Transverse colon (tissue), 4 donors: ENCODE results near the gene ZNF462. TPM values are rescaled to one million over a fixed set of nuclear protein-coding genes. Genes with fewer than 3 reads are reported as not detected.

Experiments used
- DNase-seq: peaks from one replicate; pipeline ENCODE4 v3.0.0-alpha.2; 2019
- H3K27ac ChIP-seq, 4 donors: fragments of 200-600 bp; sonication (generic); 2 replicates each; pipeline ENCODE4 v1.5.1; 2016 to 2018; ENCODE audit warnings: inconsistent platforms in 4 of 4
- H3K27me3 ChIP-seq: fragments of 200-600 bp; sonication (generic); 2 replicates; pipeline ENCODE4 v1.5.1; 2017; ENCODE audit warnings: inconsistent platforms
- H3K36me3 ChIP-seq, 4 donors: fragments of 200-600 bp; sonication (generic); 2 replicates each; pipeline ENCODE4 v1.5.1; 2017 to 2019; ENCODE audit warnings: inconsistent platforms in 4 of 4
- H3K4me1 ChIP-seq, 4 donors: fragments of 200-600 bp; sonication (generic); 2 replicates each; pipeline ENCODE4 v1.5.1; 2017 to 2020; ENCODE audit warnings: inconsistent platforms in 4 of 4
- H3K4me3 ChIP-seq, 4 donors: fragments of 200-600 bp; sonication (generic); 1 replicate in 1 of 4; 2 replicates in 3 of 4; pipeline versions ENCODE4 v1.5.1 to v1.6.1; 2017 to 2019; ENCODE audit warnings: inconsistent platforms in 4 of 4
- H3K9me3 ChIP-seq, 2 donors: fragments of 200-600 bp; sonication (generic); 2 replicates each; pipeline ENCODE4 v1.5.1; 2017 to 2019; ENCODE audit warnings: inconsistent platforms in 2 of 2
- EP300 ChIP-seq: sonication (generic); formaldehyde crosslinking; IDR thresholded peaks from one replicate; pipeline ENCODE4 v1.6.1; 2017; ENCODE audit warnings: antibody characterized with exemption, low read depth
- POLR2A ChIP-seq: fragments of 450-650 bp; IDR thresholded peaks from one replicate; pipeline ENCODE4 v1.6.1; 2016; ENCODE audit warnings: antibody characterized with exemption, mild to moderate bottlenecking, moderate library complexity
- POLR2AphosphoS5 ChIP-seq, 3 donors: sonication (generic); formaldehyde crosslinking; IDR thresholded peaks; one replicate each; pipeline ENCODE4 v1.6.1; 2016; ENCODE audit warnings: antibody characterized with exemption in 3 of 3
- WGBS, 2 donors: methylation state at CpG; one replicate each; pipeline ENCODE4 v1.1.5; 2018; ENCODE audit warnings: low coverage in 1 of 2; 5-methylcytosine and 5-hydroxymethylcytosine counted together
- in situ Hi-C, 4 donors: fragments of 200-750 bp; cut with MboI; loops; one replicate each; pipeline versions ENCODE4 v1.15.0 to v1.15.1; 2017; ENCODE audit warnings: low sequenced_read_pairs in 3 of 4, low pct_ligation_motif_present in 1 of 4, low pct_unique_long_range_greater_than_20kb in 1 of 4
- intact Hi-C: fragments of 100-400 bp; cut with DNase I; formaldehyde crosslinking; loops from one replicate; pipeline ENCODE4 v1.15.1; 2023; ENCODE audit warnings: low total_unique reads
- total RNA-seq, 4 donors: library from RNA; depleted of rRNA; stranded (reverse); fragments of >200 nt; gene quantifications; one replicate each; pipeline ENCODE4 v1.1.0, GENCODE V29; 2016
- TF ChIP-seq, protein P1 (sequence below), 5 experiments: fragments of 200-600 bp in 3 of 5; fragments of 450-650 bp in 2 of 5; sonication (generic) in 3 of 5; IDR thresholded peaks; 1 replicate in 2 of 5; 2 replicates in 3 of 5; pipeline ENCODE4 v1.5.1; 2016 to 2017; ENCODE audit warnings: antibody characterized with exemption in 5 of 5, inconsistent platforms in 3 of 5, mild to moderate bottlenecking in 2 of 5, moderate library complexity in 1 of 5

The ZNF462 gene
- total RNA-seq, 4 donors from 2014 or later, result 17.5 to 28.7 (median 22.9) TPM

DNA sequence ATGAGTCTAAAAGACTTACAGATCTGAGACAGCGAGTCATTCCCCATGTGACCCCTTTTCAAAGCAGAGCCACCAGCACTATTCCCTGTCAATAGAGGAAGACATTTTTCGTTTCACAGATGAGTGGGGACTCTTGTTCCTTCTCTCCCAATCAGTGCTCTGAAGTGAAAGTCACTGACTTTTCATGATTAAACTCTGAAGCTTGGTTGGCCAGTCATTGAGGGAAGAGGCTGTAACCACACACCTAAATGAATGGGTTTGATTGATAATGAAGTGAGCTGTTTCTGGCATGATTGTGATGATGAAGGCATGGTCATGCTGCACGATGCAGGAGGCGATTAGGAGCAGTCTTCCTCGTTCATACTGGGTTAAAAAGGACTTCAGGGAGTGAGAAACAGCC lies 171.9 kb downstream of the ZNF462 start:
- 62 to 82% methylated on average over 5 of the region's 5 CpGs for WGBS, 2 donors
- DNase-seq, result no peak
- no peaks in the 10 kb centered on the region for H3K27me3 ChIP-seq
- no peaks in the 10 kb centered on the region for H3K36me3 ChIP-seq
- no peak overlapping the region for H3K27ac ChIP-seq
- H3K4me1 ChIP-seq, result no peaks in the 10 kb centered on the region
- H3K9me3 ChIP-seq, result no peaks in the 10 kb centered on the region
- intact Hi-C loops, result no loop called here
- in situ Hi-C loops, result no loop called here
- H3K4me3 ChIP-seq, result no peak overlapping the region
- TF ChIP-seq POLR2A, result no peak
- no peak for TF ChIP-seq POLR2AphosphoS5 (IDR thresholded peaks at IDR 0.05)
- TF ChIP-seq EP300, result no peak
- TF ChIP-seq, protein P1, sequence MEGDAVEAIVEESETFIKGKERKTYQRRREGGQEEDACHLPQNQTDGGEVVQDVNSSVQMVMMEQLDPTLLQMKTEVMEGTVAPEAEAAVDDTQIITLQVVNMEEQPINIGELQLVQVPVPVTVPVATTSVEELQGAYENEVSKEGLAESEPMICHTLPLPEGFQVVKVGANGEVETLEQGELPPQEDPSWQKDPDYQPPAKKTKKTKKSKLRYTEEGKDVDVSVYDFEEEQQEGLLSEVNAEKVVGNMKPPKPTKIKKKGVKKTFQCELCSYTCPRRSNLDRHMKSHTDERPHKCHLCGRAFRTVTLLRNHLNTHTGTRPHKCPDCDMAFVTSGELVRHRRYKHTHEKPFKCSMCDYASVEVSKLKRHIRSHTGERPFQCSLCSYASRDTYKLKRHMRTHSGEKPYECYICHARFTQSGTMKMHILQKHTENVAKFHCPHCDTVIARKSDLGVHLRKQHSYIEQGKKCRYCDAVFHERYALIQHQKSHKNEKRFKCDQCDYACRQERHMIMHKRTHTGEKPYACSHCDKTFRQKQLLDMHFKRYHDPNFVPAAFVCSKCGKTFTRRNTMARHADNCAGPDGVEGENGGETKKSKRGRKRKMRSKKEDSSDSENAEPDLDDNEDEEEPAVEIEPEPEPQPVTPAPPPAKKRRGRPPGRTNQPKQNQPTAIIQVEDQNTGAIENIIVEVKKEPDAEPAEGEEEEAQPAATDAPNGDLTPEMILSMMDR (IDR thresholded peaks at IDR 0.05), result no peak

DNA sequence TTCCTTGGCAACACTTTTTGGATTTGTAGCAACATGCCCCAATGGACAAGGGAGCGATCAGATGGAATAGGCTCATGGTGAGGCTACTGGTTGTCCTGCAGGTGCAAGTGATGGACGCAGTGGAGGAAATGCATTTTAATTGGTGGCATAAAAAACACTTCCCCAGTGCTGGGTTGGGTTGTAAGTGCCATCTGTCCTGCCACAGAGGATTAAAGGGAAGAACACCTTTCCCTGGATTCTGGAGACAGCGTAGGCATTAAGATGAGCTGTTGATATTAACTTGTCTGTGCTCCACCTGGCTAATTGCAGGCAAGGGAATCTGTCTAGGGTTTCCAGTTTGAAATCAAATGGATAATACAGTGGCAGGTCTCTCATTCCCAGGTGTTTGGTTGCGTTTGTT lies 173.4 kb downstream of the ZNF462 start:
- Histone ChIP-seq H3K27me3 (no peaks in the 10 kb centered on the region), H3K4me3 (no peak overlapping the region), H3K36me3 (no peaks in the 10 kb centered on the region), H3K9me3 (no peaks in the 10 kb centered on the region), H3K4me1 (no peaks in the 10 kb centered on the region), H3K27ac (no peak overlapping the region)
- DNase-seq, result no peak
- TF ChIP-seq POLR2A, result no peak
- no peak for TF ChIP-seq POLR2AphosphoS5 (IDR thresholded peaks at IDR 0.05)
- TF ChIP-seq, protein P1 (IDR thresholded peaks at IDR 0.05), result no peak
- TF ChIP-seq EP300, result no peak
- intact Hi-C loops, result no loop called here
- in situ Hi-C loops, result no loop called here
- WGBS, 2 donors, result 73 to 100% methylated on average over 2 to 4 of the region's 4 CpGs

- no peak overlapping the region for H3K4me3 ChIP-seq
- TF ChIP-seq POLR2A (no peak), EP300 (no peak), POLR2AphosphoS5 (IDR thresholded peaks at IDR 0.05) (no peak)
- TF ChIP-seq, protein P1 (IDR thresholded peaks at IDR 0.05), result no peak
- H3K27me3 ChIP-seq, result no peaks in the 10 kb centered on the region
- intact Hi-C loops (no loop called here), in situ Hi-C loops (no loop called here)
- H3K36me3 ChIP-seq, result no peaks in the 10 kb centered on the region
- 62 to 71% methylated on average over 3 to 4 of the region's 4 CpGs for WGBS, 2 donors
- H3K9me3 ChIP-seq, result no peaks in the 10 kb centered on the region
- no peaks in the 10 kb centered on the region for H3K4me1 ChIP-seq
- DNase-seq, result no peak
- no peak overlapping the region for H3K27ac ChIP-seq
Observed at GRCh38 chr9:107039542-107039941, 176.6 kb downstream of the ZNF462 start.

- in situ Hi-C loops (no loop called here), intact Hi-C loops (loop anchor here (5.0 kb wide), 1 partner anchor 1765 kb away; no protein-coding TSS in a partner anchor)
- Histone ChIP-seq H3K36me3 (no peaks in the 10 kb centered on the region), H3K27ac (no peak overlapping the region), H3K4me3 (no peak overlapping the region), H3K27me3 (no peaks in the 10 kb centered on the region), H3K4me1 (no peaks in the 10 kb centered on the region), H3K9me3 (no peaks in the 10 kb centered on the region)
- TF ChIP-seq, protein P1 (IDR thresholded peaks at IDR 0.05), result no peak
- TF ChIP-seq POLR2AphosphoS5 (IDR thresholded peaks at IDR 0.05) (no peak), POLR2A (no peak), EP300 (no peak)
- no peak for DNase-seq
Observed at GRCh38 chr9:107042606-107043005, 179.6 kb downstream of the ZNF462 start.
